HepG2 (cell line): ENCODE results near the gene EOLA2. TPM values are rescaled to one million over a fixed set of nuclear protein-coding genes. Genes with fewer than 3 reads are reported as not detected.
"Not testable (repeated sequence)": the region's sequence is repeated elsewhere in the genome, so short reads cannot be mapped to it uniquely, and the experiment has no call there.

Experiments used
- ATAC-seq: fragments of 200-7000 bp; cut with Tn5 transposase; 3 replicates; pipeline ENCODE4 v1.9.1; 2020; ENCODE audit warnings: mild to moderate bottlenecking, moderate library complexity
- BruUV-seq: library from RNA; stranded (reverse); fragments of 400-500 nt; replicated peaks from 2 replicates; lab custom pipeline; 2021; lab: Mats Ljungman, UMichigan
- CTCF ChIA-PET: fragments of 300-600 bp; formaldehyde crosslinking; extraction: SDS; loops from one replicate; lab custom pipeline; 2021; ENCODE audit warnings: low total read pairs, inconsistent platforms, low intra/inter-chr PET ratio; lab: Yijun Ruan, JAX
- POLR2A ChIA-PET: fragments of 350-600 bp; sonication (Branson Sonifier 250); formaldehyde crosslinking; loops from one replicate; lab custom pipeline; 2020; ENCODE audit warnings: antibody characterized with exemption, inconsistent platforms; lab: Yijun Ruan, JAX
- DNase-seq: peaks from one replicate; pipeline ENCODE4 v3.0.0-alpha.2; 2015; ENCODE audit warnings: low spot score
- FAIRE-seq: peaks from 3 replicates; lab custom pipeline; 2011; peaks lifted over from hg19 to GRCh38; lab: Jason Lieb, UNC
- H2AFZ ChIP-seq: one replicate; pipeline ENCODE4 v1.6.1; 2011; ENCODE audit warnings: low read length, inconsistent platforms
- H3K27ac ChIP-seq: fragments of 300-600 bp; 3 replicates; pipeline ENCODE4 v1.8.0; 2011; ENCODE audit warnings: mixed run types, mild to moderate bottlenecking, mixed read lengths, low read length, inconsistent platforms; ENCODE audit not compliant: insufficient read depth; ENCODE audit errors: extremely low read length
- H3K27me3 ChIP-seq, 2 experiments: fragments of 200-600 bp in 1 of 2; 2 replicates in 1 of 2; 3 replicates in 1 of 2; pipeline versions ENCODE4 v1.6.0 to v1.8.0; 2011; ENCODE audit warnings: low read length in 2 of 2, mild to moderate bottlenecking in 2 of 2, moderate library complexity in 2 of 2, inconsistent platforms in 1 of 2; ENCODE audit not compliant: insufficient read depth in 2 of 2, control insufficient read depth in 1 of 2
- H3K36me3 ChIP-seq, 2 experiments: fragments of 200-600 bp in 1 of 2; replicated peaks in 1 of 2; 2 replicates in 1 of 2; 3 replicates in 1 of 2; pipeline versions ENCODE4 v1.5.1 to v1.8.0; 2011; ENCODE audit warnings: low read length in 2 of 2, inconsistent platforms in 1 of 2; ENCODE audit not compliant: insufficient read depth in 2 of 2, control insufficient read depth in 1 of 2
- H3K4me1 ChIP-seq: 2 replicates; pipeline ENCODE4 v1.5.1; 2012; ENCODE audit warnings: low read length, inconsistent platforms; ENCODE audit not compliant: insufficient read depth
- H3K4me2 ChIP-seq: 2 replicates; pipeline ENCODE4 v1.6.0; 2011; ENCODE audit warnings: low read depth, low read length, inconsistent platforms
- H3K4me3 ChIP-seq, 3 experiments: fragments of 200-600 bp in 1 of 3; sonication (generic), shearing (Covaris generic) in 1 of 3; replicated peaks in 1 of 3; 2 replicates each; pipeline ENCODE4 v1.5.1; 2011 to 2016; ENCODE audit warnings: low read length in 3 of 3, inconsistent platforms in 2 of 3, low read depth in 2 of 3, mild to moderate bottlenecking in 2 of 3, control low read depth in 1 of 3, mixed read lengths in 1 of 3; ENCODE audit not compliant: insufficient read depth in 1 of 3
- H3K79me2 ChIP-seq: one replicate; pipeline ENCODE4 v1.6.1; 2011; ENCODE audit warnings: low read length, inconsistent platforms; ENCODE audit not compliant: insufficient read depth
- H3K9ac ChIP-seq: 2 replicates; pipeline ENCODE4 v1.6.0; 2011; ENCODE audit warnings: mild to moderate bottlenecking, low read depth, low read length, inconsistent platforms; ENCODE audit not compliant: insufficient read depth
- H3K9me3 ChIP-seq: 2 replicates; pipeline ENCODE4 v1.5.1; 2012; ENCODE audit warnings: mild to moderate bottlenecking, low read length
- H4K20me1 ChIP-seq: 2 replicates; pipeline ENCODE4 v1.6.0; 2011; ENCODE audit warnings: inconsistent platforms, mild to moderate bottlenecking, low read length, moderate library complexity; ENCODE audit not compliant: insufficient read depth
- CTCF ChIP-seq: sonication (generic); formaldehyde crosslinking; IDR thresholded peaks from 2 replicates; pipeline ENCODE4 v1.5.0; 2020; ENCODE audit warnings: mild to moderate bottlenecking, missing genetic modification reagents, moderate library complexity
- SALL1 ChIP-seq: sonication (generic); formaldehyde crosslinking; IDR thresholded peaks from 2 replicates; pipeline ENCODE4 v1.8.0; 2022; ENCODE audit warnings: mild to moderate bottlenecking, missing genetic modification reagents
- STAG1 ChIP-seq: sonication (generic); formaldehyde crosslinking; IDR thresholded peaks from 2 replicates; pipeline ENCODE4 v1.4.0; 2020; ENCODE audit warnings: missing genetic modification reagents
- TFDP2 ChIP-seq: sonication (generic); formaldehyde crosslinking; IDR thresholded peaks from 2 replicates; pipeline ENCODE4 v1.4.0; 2020; ENCODE audit warnings: missing genetic modification reagents
- WGBS: methylation state at CpG from one replicate; pipeline ENCODE4 v1.1.6; 2017; ENCODE audit warnings: low lambda C conversion rate; 5-methylcytosine and 5-hydroxymethylcytosine counted together
- in situ Hi-C: cut with HindIII; loops from 2 replicates; pipeline ENCODE4 v1.10.0; 2017; ENCODE audit warnings: low pct_unique_long_range_greater_than_20kb; ENCODE audit not compliant: extremely low pct_ligation_motif_present
- intact Hi-C: fragments of 100-400 bp; cut with micrococcal nuclease; formaldehyde crosslinking; loops from one replicate; pipeline ENCODE4 v1.10.0; 2022; ENCODE audit not compliant: unreplicated experiment
- polyA plus RNA-seq, 8 experiments: library from polyadenylated mRNA; depleted of rRNA in 3 of 8; stranded (reverse) in 7 of 8; unstranded in 1 of 8; fragments of >200 nt; fragmentation: Illumina TruSeq in 4 of 8; extraction: Trizol in 4 of 8; gene quantifications; 2 replicates each; pipeline versions ENCODE4 v1.2.1 to v1.2.3, GENCODE V29; 2011 to 2016; ENCODE audit warnings: low read depth in 4 of 8, missing spikeins in 1 of 8, mixed read lengths in 1 of 8; ENCODE audit not compliant: insufficient read depth in 1 of 8
- total RNA-seq, 5 experiments: library from RNA; depleted of rRNA; stranded (reverse); fragments of >200 nt; fragmentation: Illumina TruSeq; extraction: Trizol; gene quantifications; 2 replicates each; pipeline ENCODE4 v1.2.3, GENCODE V29; 2016; ENCODE audit warnings: low read depth in 1 of 5
- TF ChIP-seq, protein P1 (sequence below): IDR thresholded peaks from 2 replicates; pipeline ENCODE4 v1.6.1; 2016; ENCODE audit warnings: missing compliant biosample characterization, missing genetic modification reagents, borderline replicate concordance

The EOLA2 gene
- total and polyA plus RNA-seq, 2 of the 13 experiments (the other 11 are each of a cell fraction or from before 2014, with no cell fraction given), result 20.4 to 22.0 TPM

DNA sequence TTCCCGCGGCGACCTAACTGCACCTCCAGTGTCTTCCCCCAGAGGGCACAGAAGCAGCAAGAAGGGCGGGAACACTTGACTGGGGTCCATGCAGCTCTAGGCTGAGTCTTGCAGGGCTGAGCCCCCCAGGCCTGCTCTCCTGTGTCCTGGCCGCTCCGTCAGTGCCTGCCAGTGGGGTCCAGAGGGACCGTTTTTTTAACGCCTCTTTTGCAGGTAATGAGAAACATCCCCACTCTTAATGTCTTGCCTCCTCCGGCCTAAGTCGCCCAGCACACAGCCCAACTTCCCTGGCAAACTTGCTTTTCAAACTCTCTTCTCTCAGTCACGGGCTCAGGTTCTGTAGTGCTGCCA lies 2.4 kb upstream of the EOLA2 start:
- TF ChIP-seq, protein P1, sequence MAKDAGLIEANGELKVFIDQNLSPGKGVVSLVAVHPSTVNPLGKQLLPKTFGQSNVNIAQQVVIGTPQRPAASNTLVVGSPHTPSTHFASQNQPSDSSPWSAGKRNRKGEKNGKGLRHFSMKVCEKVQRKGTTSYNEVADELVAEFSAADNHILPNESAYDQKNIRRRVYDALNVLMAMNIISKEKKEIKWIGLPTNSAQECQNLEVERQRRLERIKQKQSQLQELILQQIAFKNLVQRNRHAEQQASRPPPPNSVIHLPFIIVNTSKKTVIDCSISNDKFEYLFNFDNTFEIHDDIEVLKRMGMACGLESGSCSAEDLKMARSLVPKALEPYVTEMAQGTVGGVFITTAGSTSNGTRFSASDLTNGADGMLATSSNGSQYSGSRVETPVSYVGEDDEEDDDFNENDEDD, result peak; percentile 71; the same call in 1 of the 2 replicates
- TF ChIP-seq CTCF (CRISPR knock-in tag), result peak; percentile 74
- TF ChIP-seq STAG1 (CRISPR knock-in tag), result peak; percentile 38; the same call in 1 of the 2 replicates
- peak; percentile 71; the same call in 1 of the 2 replicates for TF ChIP-seq TFDP2 (CRISPR knock-in tag)
- TF ChIP-seq SALL1 (CRISPR knock-in tag), result 0 out of 2 replicates have a peak, but pooled peaks have one; percentile 0
- H3K79me2 ChIP-seq, BruUV-seq, CTCF ChIA-PET, H3K9me3 ChIP-seq, H3K36me3 ChIP-seq, in situ Hi-C loops, H3K4me1 ChIP-seq, ATAC-seq, H4K20me1 ChIP-seq, H3K27me3 ChIP-seq, H2AFZ ChIP-seq, intact Hi-C loops, H3K27ac ChIP-seq, DNase-seq, FAIRE-seq: not testable (repeated sequence)
- WGBS, result 23% methylated on average over 7 of the region's 11 CpGs
- Histone ChIP-seq H3K4me3 (peak overlapping the region in 2 of 3 experiments; percentile 7 to 73; a peak in 2 of 6 replicates), H3K4me2 (peak overlapping the region; percentile 69), H3K9ac (0 out of 2 replicates have a peak overlapping the region, but pooled peaks have one; percentile 22)
- POLR2A ChIA-PET, result interaction anchor here (0.9 to 3.4 kb wide), 5 partner anchors 401 to 1456 kb away, joined by 3 to 16 read pairs (median 9); partner anchors contain the start of genes EOLA1, MTMR1 and VMA21
